Liver (tissue), 9 donors: ENCODE data around the gene FOCAD. TPM values are rescaled to one million over a fixed set of nuclear protein-coding genes. Genes with fewer than 3 reads are reported as not detected.

Source experiments
- DNase-seq: peaks from one replicate; pipeline ENCODE4 v3.0.0-alpha.2; 2017; ENCODE audit warnings: low spot score
- H3K27ac ChIP-seq, 2 donors: one replicate each; pipeline ENCODE4 v1.7.0; 2013; ENCODE audit warnings: inconsistent platforms in 2 of 2, low read length in 2 of 2, control low read depth in 1 of 2, low read depth in 1 of 2, mild to moderate bottlenecking in 1 of 2
- H3K27me3 ChIP-seq, 4 donors: one replicate each; pipeline versions ENCODE4 v1.6.1 to v1.7.0; 2013; ENCODE audit warnings: low read length in 3 of 4, inconsistent platforms in 1 of 4, mild to moderate bottlenecking in 1 of 4, moderate library complexity in 1 of 4; ENCODE audit not compliant: control insufficient read depth in 4 of 4, insufficient read depth in 4 of 4
- H3K36me3 ChIP-seq, 4 donors: one replicate each; pipeline versions ENCODE4 v1.6.1 to v1.7.0; 2013; ENCODE audit warnings: low read length in 3 of 4, mild to moderate bottlenecking in 3 of 4, low read depth in 1 of 4, moderate library complexity in 1 of 4; ENCODE audit not compliant: control insufficient read depth in 4 of 4, insufficient read depth in 3 of 4
- H3K4me1 ChIP-seq, 4 donors: one replicate each; pipeline versions ENCODE4 v1.6.1 to v1.7.0; 2013; ENCODE audit warnings: low read length in 3 of 4, mild to moderate bottlenecking in 3 of 4, moderate library complexity in 1 of 4; ENCODE audit not compliant: control insufficient read depth in 4 of 4, insufficient read depth in 4 of 4
- H3K4me3 ChIP-seq, 3 donors: one replicate each; pipeline versions ENCODE4 v1.6.1 to v1.7.0; 2013; ENCODE audit warnings: low read length in 3 of 3, control low read depth in 1 of 3, low read depth in 1 of 3, mild to moderate bottlenecking in 1 of 3
- H3K9ac ChIP-seq, 2 donors: one replicate each; pipeline ENCODE4 v1.7.0; 2013; ENCODE audit warnings: low read length in 2 of 2, mild to moderate bottlenecking in 2 of 2, moderate library complexity in 2 of 2, control low read depth in 1 of 2, low read depth in 1 of 2
- H3K9me3 ChIP-seq, 4 donors: one replicate each; pipeline versions ENCODE4 v1.6.1 to v1.7.0; 2013; ENCODE audit warnings: low read length in 3 of 4; ENCODE audit not compliant: control insufficient read depth in 4 of 4
- ATF3 ChIP-seq: IDR thresholded peaks from 2 replicates; pipeline ENCODE4 v1.6.1; 2016; ENCODE audit warnings: antibody characterized with exemption
- CTCF ChIP-seq: fragments of 150-350 bp; IDR thresholded peaks from 2 replicates; pipeline ENCODE4 v1.5.1; 2017; ENCODE audit warnings: improper control_type of control experiment, low read depth, low read length; ENCODE audit not compliant: missing input control
- EGR1 ChIP-seq, 2 donors: IDR thresholded peaks; 2 replicates each; pipeline ENCODE4 v1.6.1; 2016 to 2018; ENCODE audit warnings: antibody characterized with exemption in 2 of 2, low read depth in 2 of 2
- FOXA1 ChIP-seq: IDR thresholded peaks from 2 replicates; pipeline ENCODE4 v1.6.1; 2016; ENCODE audit warnings: antibody characterized with exemption
- FOXA2 ChIP-seq: IDR thresholded peaks from 2 replicates; pipeline ENCODE4 v1.6.1; 2016; ENCODE audit warnings: antibody characterized with exemption
- HNF4A ChIP-seq, 2 donors: conservative IDR thresholded peaks; 2 replicates each; pipeline ENCODE4 v1.6.1; 2016; ENCODE audit warnings: antibody characterized with exemption in 2 of 2, mild to moderate bottlenecking in 2 of 2
- HNF4G ChIP-seq: IDR thresholded peaks from 2 replicates; pipeline ENCODE4 v1.6.1; 2016; ENCODE audit warnings: antibody characterized with exemption
- JUND ChIP-seq, 2 donors: IDR thresholded peaks; 2 replicates each; pipeline ENCODE4 v1.6.1; 2016; ENCODE audit warnings: antibody characterized with exemption in 2 of 2
- NR2F2 ChIP-seq: IDR thresholded peaks from 2 replicates; pipeline ENCODE4 v1.6.1; 2016; ENCODE audit warnings: antibody characterized with exemption
- RAD21 ChIP-seq, 2 donors: IDR thresholded peaks; 2 replicates each; pipeline ENCODE4 v1.6.1; 2016; ENCODE audit warnings: antibody characterized with exemption in 2 of 2, mild to moderate bottlenecking in 2 of 2
- REST ChIP-seq: IDR thresholded peaks from 2 replicates; pipeline ENCODE4 v1.6.1; 2016; ENCODE audit warnings: antibody characterized with exemption, mild to moderate bottlenecking
- RXRA ChIP-seq, 2 donors: IDR thresholded peaks; 2 replicates each; pipeline ENCODE4 v1.6.1; 2017 to 2018; ENCODE audit warnings: antibody characterized with exemption in 2 of 2, mild to moderate bottlenecking in 1 of 2
- SP1 ChIP-seq: IDR thresholded peaks from 2 replicates; pipeline ENCODE4 v1.6.1; 2018; ENCODE audit warnings: antibody characterized with exemption, mild to moderate bottlenecking
- TAF1 ChIP-seq: conservative IDR thresholded peaks from 2 replicates; pipeline ENCODE4 v1.6.1; 2016; ENCODE audit warnings: antibody characterized with exemption, mild to moderate bottlenecking
- YY1 ChIP-seq: IDR thresholded peaks from 2 replicates; pipeline ENCODE4 v1.6.1; 2016; ENCODE audit warnings: antibody characterized with exemption, mild to moderate bottlenecking
- ZBTB33 ChIP-seq: IDR thresholded peaks from 2 replicates; pipeline ENCODE4 v1.6.1; 2016; ENCODE audit warnings: antibody characterized with exemption
- WGBS: extraction: QIAGEN DNeasy Blood & Tissue Kit; methylation state at CpG from one replicate; pipeline ENCODE4 v1.1.7; 2013; 5-methylcytosine and 5-hydroxymethylcytosine counted together
- polyA plus RNA-seq, 2 donors: library from polyadenylated mRNA; stranded (reverse) in 1 of 2; unstranded in 1 of 2; fragments of 200-250 nt in 1 of 2; fragments of >200 nt in 1 of 2; fragmentation: Nextera tagmentation in 1 of 2; extraction: Ambion mirVana in 1 of 2; gene quantifications; one replicate each; pipeline versions ENCODE4 v1.2.1 to v1.2.3, GENCODE V29; 2013 to 2015
- total RNA-seq, 2 donors: library from RNA; depleted of rRNA; stranded (reverse); fragments of >200 nt; gene quantifications; one replicate each; pipeline ENCODE4 v1.2.3, GENCODE V29; 2014
- donor health status: healthy.
- donor health status: healthy.
- donor health status: healthy.
- donor health status: healthy.
- donor health status: healthy.

The FOCAD gene
- total and polyA plus RNA-seq, 4 donors, result 3.2 to 21.0 (median 10.3) TPM

GRCh38 chr9:20732118-20732517, 48.1 kb downstream of the FOCAD start:
- Histone ChIP-seq H3K4me3 (no peak overlapping the region), H3K27ac (no peak overlapping the region), H3K27me3 (no peaks in the 10 kb centered on the region), H3K4me1 (no peaks in the 10 kb centered on the region), H3K9me3 (no peaks in the 10 kb centered on the region), H3K9ac (no peak overlapping the region), H3K36me3 (no peaks in the 10 kb centered on the region)
- no peak for TF ChIP-seq FOXA2
- TF ChIP-seq HNF4G, result no peak
- no peak for DNase-seq
- WGBS, result 74% methylated on average over 4 of the region's 4 CpGs

- no peak overlapping the region for H3K9ac ChIP-seq
- WGBS, result 97% methylated on average over 1 of the region's 1 CpG
- H3K27me3 ChIP-seq, result no peaks in the 10 kb centered on the region
- no peak overlapping the region for H3K27ac ChIP-seq
- no peak for DNase-seq
- H3K4me3 ChIP-seq, result no peak overlapping the region
- H3K9me3 ChIP-seq, result no peaks in the 10 kb centered on the region
- H3K4me1 ChIP-seq, result no peaks in the 10 kb centered on the region
- TF ChIP-seq TAF1 (no peak), JUND (IDR thresholded peaks at IDR 0.05) (no peak), CTCF (no peak), YY1 (no peak), FOXA2 (no peak), RXRA (IDR thresholded peaks at IDR 0.05) (no peak), NR2F2 (no peak), HNF4G (no peak), HNF4A (conservative IDR thresholded peaks at IDR 0.05) (no peak), REST (no peak)
- peaks cover 0 to 4% (median 0%) of the 10 kb centered on the region in 4 donors for H3K36me3 ChIP-seq
These were observed 50.2 kb downstream of the FOCAD start for GRCh38 chr9:20734275-20734674.

- H3K27me3 ChIP-seq, result no peaks in the 10 kb centered on the region
- DNase-seq, result no peak
- no peak overlapping the region for H3K4me3 ChIP-seq
- H3K27ac ChIP-seq, result no peak overlapping the region
- H3K9me3 ChIP-seq, result no peaks in the 10 kb centered on the region
- peaks cover 0 to 7% (median 1%) of the 10 kb centered on the region in 4 donors for H3K4me1 ChIP-seq
- WGBS, result 79% methylated on average over 1 of the region's 1 CpG
- no peak overlapping the region for H3K9ac ChIP-seq
- peaks cover 0 to 6% (median under 1%) of the 10 kb centered on the region in 4 donors for H3K36me3 ChIP-seq
- TF ChIP-seq EGR1 (IDR thresholded peaks at IDR 0.05; ENCODE audit: low read depth in 2 of 2) (no peak), ATF3 (no peak), ZBTB33 (no peak), TAF1 (no peak), FOXA1 (no peak), JUND (IDR thresholded peaks at IDR 0.05) (no peak), REST (no peak), RXRA (IDR thresholded peaks at IDR 0.05) (no peak), RAD21 (IDR thresholded peaks at IDR 0.05) (no peak), NR2F2 (no peak), YY1 (no peak), SP1 (no peak), HNF4A (conservative IDR thresholded peaks at IDR 0.05) (no peak), FOXA2 (no peak)
These were observed 56.2 kb downstream of the FOCAD start for GRCh38 chr9:20740304-20740703.
